H9 (cell line): ENCODE results near the gene ALLC. TPM values are rescaled to one million over a fixed set of nuclear protein-coding genes. Genes with fewer than 3 reads are reported as not detected.

Experiments
- DNase-seq: peaks from one replicate; pipeline ENCODE4 v3.0.0-alpha.2; 2017
- H2AFZ ChIP-seq: one replicate; pipeline ENCODE4 v1.6.1; 2013; ENCODE audit warnings: mild to moderate bottlenecking, low read length, control low read depth, moderate library complexity
- H2AK5ac ChIP-seq: 2 replicates; pipeline ENCODE4 v1.6.1; 2013; ENCODE audit warnings: low read length, control low read depth, mixed read lengths; ENCODE audit not compliant: insufficient read length
- H2BK120ac ChIP-seq: one replicate; pipeline ENCODE4 v1.6.1; 2013; ENCODE audit warnings: low read depth, mild to moderate bottlenecking, low read length, control low read depth, inconsistent platforms; ENCODE audit not compliant: poor library complexity, severe bottlenecking
- H2BK12ac ChIP-seq: 2 replicates; pipeline ENCODE4 v1.6.1; 2013; ENCODE audit warnings: low read length, control low read depth, mixed read lengths, low read depth; ENCODE audit not compliant: insufficient read length
- H2BK15ac ChIP-seq: 2 replicates; pipeline ENCODE4 v1.6.1; 2013; ENCODE audit warnings: low read depth, low read length, control low read depth
- H2BK20ac ChIP-seq: one replicate; pipeline ENCODE4 v1.6.1; 2013; ENCODE audit warnings: low read depth, mild to moderate bottlenecking, low read length, control low read depth, inconsistent platforms; ENCODE audit not compliant: poor library complexity, severe bottlenecking
- H2BK5ac ChIP-seq: 2 replicates; pipeline ENCODE4 v1.6.1; 2013; ENCODE audit warnings: low read length, control low read depth, mixed read lengths; ENCODE audit not compliant: insufficient read length
- H3K14ac ChIP-seq: 2 replicates; pipeline ENCODE4 v1.6.1; 2013; ENCODE audit warnings: low read length, control low read depth; ENCODE audit not compliant: insufficient read depth
- H3K18ac ChIP-seq: 2 replicates; pipeline ENCODE4 v1.6.1; 2013; ENCODE audit warnings: low read depth, mild to moderate bottlenecking, mixed read lengths, low read length, control low read depth; ENCODE audit not compliant: insufficient read length
- H3K23ac ChIP-seq: 2 replicates; pipeline ENCODE4 v1.6.1; 2013; ENCODE audit warnings: low read length, control low read depth, mixed read lengths, low read depth; ENCODE audit not compliant: insufficient read length
- H3K23me2 ChIP-seq: 2 replicates; pipeline ENCODE4 v1.6.1; 2013; ENCODE audit warnings: low read depth, mild to moderate bottlenecking, mixed read lengths, low read length, control low read depth; ENCODE audit not compliant: insufficient read length, poor library complexity, severe bottlenecking
- H3K27ac ChIP-seq: 2 replicates; pipeline ENCODE4 v1.5.1; 2013; ENCODE audit warnings: low read length, control low read depth, mixed read lengths, low read depth; ENCODE audit not compliant: insufficient read length
- H3K27me3 ChIP-seq: 2 replicates; pipeline ENCODE4 v1.6.1; 2013; ENCODE audit warnings: low read length, control low read depth, inconsistent platforms; ENCODE audit not compliant: insufficient read depth
- H3K4ac ChIP-seq: 2 replicates; pipeline ENCODE4 v1.6.1; 2013; ENCODE audit warnings: low read depth, mild to moderate bottlenecking, control low read depth, inconsistent platforms, low read length, moderate library complexity
- H3K4me1 ChIP-seq: 2 replicates; pipeline ENCODE4 v1.6.1; 2013; ENCODE audit warnings: low read length, control low read depth, inconsistent platforms; ENCODE audit not compliant: insufficient read depth
- H3K4me2 ChIP-seq: 2 replicates; pipeline ENCODE4 v1.6.1; 2013; ENCODE audit warnings: low read length, control low read depth, mixed read lengths; ENCODE audit not compliant: insufficient read length, insufficient read depth
- H3K56ac ChIP-seq: 2 replicates; pipeline ENCODE4 v1.6.1; 2013; ENCODE audit warnings: low read depth, mild to moderate bottlenecking, mixed read lengths, low read length, control low read depth; ENCODE audit not compliant: insufficient read length
- H3K79me1 ChIP-seq: 2 replicates; pipeline ENCODE4 v1.6.1; 2013; ENCODE audit warnings: low read depth, mild to moderate bottlenecking, moderate library complexity, low read length, control low read depth, inconsistent platforms; ENCODE audit not compliant: insufficient read depth, poor library complexity, severe bottlenecking
- H3K79me2 ChIP-seq: 2 replicates; pipeline ENCODE4 v1.6.1; 2013; ENCODE audit warnings: low read length, control low read depth, inconsistent platforms; ENCODE audit not compliant: insufficient read depth
- H3K9ac ChIP-seq: 2 replicates; pipeline ENCODE4 v1.6.1; 2013; ENCODE audit warnings: low read length, control low read depth, mixed read lengths; ENCODE audit not compliant: insufficient read length; ENCODE audit errors: extremely low read depth
- H3K9me3 ChIP-seq: one replicate; pipeline ENCODE4 v1.6.1; 2013; ENCODE audit warnings: low read depth, low read length, inconsistent platforms; ENCODE audit not compliant: control insufficient read depth
- H3T11ph ChIP-seq: one replicate; pipeline ENCODE4 v1.6.1; 2013; ENCODE audit warnings: mild to moderate bottlenecking, low read length, control low read depth, inconsistent platforms
- H4K20me1 ChIP-seq: one replicate; pipeline ENCODE4 v1.6.1; 2013; ENCODE audit not compliant: control insufficient read depth, insufficient read length, insufficient read depth
- H4K5ac ChIP-seq: 2 replicates; pipeline ENCODE4 v1.6.1; 2013; ENCODE audit warnings: low read depth, mild to moderate bottlenecking, mixed read lengths, low read length, control low read depth; ENCODE audit not compliant: insufficient read length
- H4K8ac ChIP-seq: replicated peaks from 2 replicates; pipeline ENCODE4 v1.6.1; 2013; ENCODE audit warnings: low read length, control low read depth, mixed read lengths, low read depth; ENCODE audit not compliant: insufficient read length
- H4K91ac ChIP-seq: 2 replicates; pipeline ENCODE4 v1.6.1; 2013; ENCODE audit warnings: low read depth, mild to moderate bottlenecking, moderate library complexity, mixed read lengths, low read length, control low read depth; ENCODE audit not compliant: insufficient read length
- H3K27ac Mint-ChIP-seq, 3 experiments: 2 replicates in 2 of 3; 3 replicates in 1 of 3; pipeline ENCODE4 v1.8.0; 2020 to 2021; ENCODE audit warnings: mixed read lengths in 3 of 3, mild to moderate bottlenecking in 1 of 3, moderate library complexity in 1 of 3
- H3K27me3 Mint-ChIP-seq: 2 replicates; pipeline ENCODE4 v1.8.0; 2021; ENCODE audit warnings: low read depth, mild to moderate bottlenecking, moderate library complexity, mixed read lengths
- H3K36me3 Mint-ChIP-seq, 3 experiments: 2 replicates in 2 of 3; 3 replicates in 1 of 3; pipeline ENCODE4 v1.8.0; 2020 to 2021; ENCODE audit warnings: low read depth in 3 of 3, mixed read lengths in 3 of 3; ENCODE audit not compliant: insufficient read depth in 1 of 3
- H3K4me1 Mint-ChIP-seq, 2 experiments: 2 replicates each; pipeline ENCODE4 v1.8.0; 2020; ENCODE audit warnings: mixed read lengths in 2 of 2
- H3K4me3 Mint-ChIP-seq, 2 experiments: 2 replicates in 1 of 2; 3 replicates in 1 of 2; pipeline ENCODE4 v1.8.0; 2020 to 2021; ENCODE audit warnings: mild to moderate bottlenecking in 2 of 2, mixed read lengths in 2 of 2, moderate library complexity in 1 of 2
- H3K9me3 Mint-ChIP-seq, 2 experiments: 2 replicates in 1 of 2; 3 replicates in 1 of 2; pipeline ENCODE4 v1.8.0; 2020; ENCODE audit warnings: mild to moderate bottlenecking in 2 of 2, mixed read lengths in 2 of 2, moderate library complexity in 1 of 2
- WGBS: extraction: QIAGEN DNeasy Blood & Tissue Kit; methylation state at CpG from one replicate; pipeline ENCODE4 v1.1.7; 2013; ENCODE audit warnings: missing lambda C conversion rate, low lambda C conversion rate, mixed read lengths; ENCODE audit not compliant: insufficient read length; ENCODE audit errors: extremely low coverage; 5-methylcytosine and 5-hydroxymethylcytosine counted together
- total RNA-seq: library from RNA; stranded (reverse); gene quantifications from 2 replicates; pipeline ENCODE4 v1.2.1, GENCODE V29; 2021
- TF ChIP-seq, protein P1 (sequence below): fragments of 200-600 bp; sonication (generic); conservative IDR thresholded peaks from 3 replicates; pipeline ENCODE4 v1.8.0; 2021; ENCODE audit warnings: antibody characterized with exemption, mild to moderate bottlenecking

Gene ALLC
- total RNA-seq, 1 experiment from 2014 or later: not detected

GRCh38 chr2:3681625-3682024 is 23.6 kb downstream of the ALLC start:
- no peaks in the 10 kb centered on the region for H3K4me1 ChIP-seq
- no peaks in the 10 kb centered on the region for H4K20me1 ChIP-seq
- no peak overlapping the region for H2BK5ac ChIP-seq
- no peak overlapping the region for H2AFZ ChIP-seq
- no peaks in the 10 kb centered on the region for H3K27me3 ChIP-seq
- no peak overlapping the region for H2BK120ac ChIP-seq
- H3K56ac ChIP-seq: no peak overlapping the region
- H3K79me2 ChIP-seq: no peaks in the 10 kb centered on the region
- no peak overlapping the region for H2BK15ac ChIP-seq
- H3K23me2 ChIP-seq: no peaks in the 10 kb centered on the region
- no peak overlapping the region for H3K14ac ChIP-seq
- H3T11ph ChIP-seq: no peak overlapping the region
- no peak overlapping the region for H3K4me3 Mint-ChIP-seq
- DNase-seq: no peak
- H3K23ac ChIP-seq: no peak overlapping the region
- H3K27ac Mint-ChIP-seq: no peak overlapping the region
- no CpG with 5 or more reads among the region's 5 CpGs for WGBS
- no peak overlapping the region for H3K18ac ChIP-seq
- H4K5ac ChIP-seq: no peak overlapping the region
- H3K79me1 ChIP-seq: no peaks in the 10 kb centered on the region
- no peak overlapping the region for H3K4me2 ChIP-seq
- H2AK5ac ChIP-seq: no peak overlapping the region
- no peak overlapping the region for H2BK20ac ChIP-seq
- no peak overlapping the region for H3K27ac ChIP-seq
- TF ChIP-seq, protein P1, sequence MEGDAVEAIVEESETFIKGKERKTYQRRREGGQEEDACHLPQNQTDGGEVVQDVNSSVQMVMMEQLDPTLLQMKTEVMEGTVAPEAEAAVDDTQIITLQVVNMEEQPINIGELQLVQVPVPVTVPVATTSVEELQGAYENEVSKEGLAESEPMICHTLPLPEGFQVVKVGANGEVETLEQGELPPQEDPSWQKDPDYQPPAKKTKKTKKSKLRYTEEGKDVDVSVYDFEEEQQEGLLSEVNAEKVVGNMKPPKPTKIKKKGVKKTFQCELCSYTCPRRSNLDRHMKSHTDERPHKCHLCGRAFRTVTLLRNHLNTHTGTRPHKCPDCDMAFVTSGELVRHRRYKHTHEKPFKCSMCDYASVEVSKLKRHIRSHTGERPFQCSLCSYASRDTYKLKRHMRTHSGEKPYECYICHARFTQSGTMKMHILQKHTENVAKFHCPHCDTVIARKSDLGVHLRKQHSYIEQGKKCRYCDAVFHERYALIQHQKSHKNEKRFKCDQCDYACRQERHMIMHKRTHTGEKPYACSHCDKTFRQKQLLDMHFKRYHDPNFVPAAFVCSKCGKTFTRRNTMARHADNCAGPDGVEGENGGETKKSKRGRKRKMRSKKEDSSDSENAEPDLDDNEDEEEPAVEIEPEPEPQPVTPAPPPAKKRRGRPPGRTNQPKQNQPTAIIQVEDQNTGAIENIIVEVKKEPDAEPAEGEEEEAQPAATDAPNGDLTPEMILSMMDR: no peak
- no peaks in the 10 kb centered on the region for H3K9me3 Mint-ChIP-seq
- no peak overlapping the region for H2BK12ac ChIP-seq
- H3K36me3 Mint-ChIP-seq: no peaks in the 10 kb centered on the region
- no peaks in the 10 kb centered on the region for H3K4me1 Mint-ChIP-seq
- no peak overlapping the region for H4K91ac ChIP-seq
- no peak overlapping the region for H4K8ac ChIP-seq
- H3K9me3 ChIP-seq: no peaks in the 10 kb centered on the region
- H3K27me3 Mint-ChIP-seq: peaks cover 15% of the 10 kb centered on the region
- no peak overlapping the region for H3K9ac ChIP-seq
- no peak overlapping the region for H3K4ac ChIP-seq
